Immature natural killer cell (primary cell): Measurements from ENCODE around the gene HMOX1. TPM values are rescaled to one million over a fixed set of nuclear protein-coding genes. Genes with fewer than 3 reads are reported as not detected.

ENCODE experiments used
- DNase-seq, 3 donors: peaks; one replicate each; pipeline ENCODE4 v3.0.0; 2022; ENCODE audit warnings: mixed read lengths in 1 of 3
- H3K27ac Mint-ChIP-seq, 6 donors: one replicate each; pipeline ENCODE4 v1.8.0; 2020; ENCODE audit warnings: mixed read lengths in 6 of 6, mild to moderate bottlenecking in 5 of 6, inconsistent platforms in 4 of 6, moderate library complexity in 3 of 6
- H3K27me3 Mint-ChIP-seq, 3 donors: one replicate each; pipeline ENCODE4 v1.8.0; 2020 to 2021; ENCODE audit warnings: low read depth in 3 of 3, mild to moderate bottlenecking in 3 of 3, mixed read lengths in 3 of 3, moderate library complexity in 3 of 3, inconsistent platforms in 1 of 3
- H3K36me3 Mint-ChIP-seq, 3 donors: one replicate each; pipeline ENCODE4 v1.8.0; 2020; ENCODE audit warnings: mixed read lengths in 3 of 3, inconsistent platforms in 2 of 3, mild to moderate bottlenecking in 2 of 3
- H3K4me1 Mint-ChIP-seq, 2 donors: one replicate each; pipeline ENCODE4 v1.8.0; 2020; ENCODE audit warnings: inconsistent platforms in 2 of 2, mild to moderate bottlenecking in 2 of 2, mixed read lengths in 2 of 2, moderate library complexity in 1 of 2
- H3K4me3 Mint-ChIP-seq, 5 donors: one replicate each; pipeline ENCODE4 v1.8.0; 2020; ENCODE audit warnings: mild to moderate bottlenecking in 5 of 5, mixed read lengths in 5 of 5, inconsistent platforms in 3 of 5, moderate library complexity in 3 of 5
- H3K9me3 Mint-ChIP-seq, 6 donors: one replicate each; pipeline ENCODE4 v1.8.0; 2020; ENCODE audit warnings: mild to moderate bottlenecking in 6 of 6, mixed read lengths in 6 of 6, inconsistent platforms in 4 of 6, moderate library complexity in 3 of 6
- polyA plus RNA-seq, 3 donors: library from polyadenylated mRNA; unstranded; fragments of 300-500 nt; fragmentation: Illumina TruSeq; gene quantifications; one replicate each; pipeline ENCODE4 v1.2.3, GENCODE V29; 2021

Gene HMOX1
- polyA plus RNA-seq, 3 donors from 2014 or later: 5.3 to 12.8 (median 11.3) TPM

- no peak for DNase-seq
- no peaks in the 10 kb centered on the region for H3K4me1 Mint-ChIP-seq
- H3K27ac Mint-ChIP-seq: no peak overlapping the region
- peaks cover 0 to 2% (median 0%) of the 10 kb centered on the region in 6 donors for H3K9me3 Mint-ChIP-seq
- H3K4me3 Mint-ChIP-seq: no peak overlapping the region
- H3K27me3 Mint-ChIP-seq: peaks cover 0 to 6% (median 0%) of the 10 kb centered on the region in 3 donors
- H3K36me3 Mint-ChIP-seq: peaks cover 13 to 21% (median 17%) of the 10 kb centered on the region in 3 donors
Measured at GRCh38 chr22:35441489-35442100, 60.7 kb downstream of the HMOX1 start.

- H3K27me3 Mint-ChIP-seq: peaks cover 0 to 6% (median under 1%) of the 10 kb centered on the region in 3 donors
Measured at GRCh38 chr22:35442471-35442870, 61.6 kb downstream of the HMOX1 start.

GRCh38 chr22:35443338-35443737 is 62.4 kb downstream of the HMOX1 start:
- Mint-ChIP-seq H3K36me3 (peaks cover 10 to 18% (median 14%) of the 10 kb centered on the region in 3 donors), H3K9me3 (peaks cover 0 to 2% (median 0%) of the 10 kb centered on the region in 6 donors), H3K4me1 (peaks cover 5 to 7% of the 10 kb centered on the region in 2 donors), H3K4me3 (no peak overlapping the region), H3K27ac (no peak overlapping the region), H3K27me3 (peaks cover 0 to 6% (median 2%) of the 10 kb centered on the region in 3 donors)
- DNase-seq: no peak

More at GRCh38 chr22:35442471-35442870, 61.6 kb downstream of the HMOX1 start:
- Mint-ChIP-seq H3K4me1 (no peaks in the 10 kb centered on the region), H3K27ac (no peak overlapping the region), H3K4me3 (no peak overlapping the region), H3K9me3 (peaks cover 0 to 2% (median 0%) of the 10 kb centered on the region in 6 donors), H3K36me3 (peaks cover 13 to 21% (median 17%) of the 10 kb centered on the region in 3 donors)
- no peak for DNase-seq

Other genes starting within 250 kb of the HMOX1 start
- gene HMGXB4, start 123.6 kb upstream of the HMOX1 start, polyA plus RNA-seq: 10 to 100 TPM; 13.1 to 16.0 (median 15.3) TPM
- gene TOM1, start 81.2 kb upstream of the HMOX1 start, polyA plus RNA-seq: 10 to 100 TPM; 24.5 to 31.2 (median 26.2) TPM
- 10 to 100 TPM; 39.0 to 65.3 (median 45.7) TPM for gene MCM5, start 19.0 kb downstream of the HMOX1 start, polyA plus RNA-seq
- gene RASD2, start 159.7 kb downstream of the HMOX1 start, polyA plus RNA-seq: not detected
- under 1 TPM in 1 of 3 donors, not detected in 2; 0.33 TPM for gene MB, start 236.2 kb downstream of the HMOX1 start, polyA plus RNA-seq